K562 (cell line): ENCODE data around the gene PLAAT4. TPM values are rescaled to one million over a fixed set of nuclear protein-coding genes. Genes with fewer than 3 reads are reported as not detected.

Source experiments
- ATAC-seq: fragments of 200-7000 bp; cut with Tn5 transposase; 3 replicates; pipeline ENCODE4 v1.9.1; 2020; ENCODE audit warnings: moderate library complexity
- BruUV-seq: library from RNA; stranded (reverse); fragments of 400-500 nt; replicated peaks from 2 replicates; lab custom pipeline; 2021; lab: Mats Ljungman, UMichigan
- CTCF ChIA-PET: fragments of 300-600 bp; formaldehyde crosslinking; extraction: SDS; loops from one replicate; lab custom pipeline; 2021; ENCODE audit warnings: low intra/inter-chr PET ratio; lab: Yijun Ruan, JAX
- POLR2A ChIA-PET: fragments of 300-600, 350-650 bp; sonication (Branson Sonifier 250); formaldehyde crosslinking; extraction: SDS; loops from one replicate; lab custom pipeline; 2021; ENCODE audit warnings: antibody characterized with exemption, inconsistent platforms; lab: Yijun Ruan, JAX
- DNase-seq, 4 experiments: peaks; one replicate each; pipeline versions ENCODE4 v3.0.0 to v3.0.0-alpha.2; 2011 to 2018; ENCODE audit warnings: low spot score in 3 of 4, mixed read lengths in 3 of 4; ENCODE audit errors: extremely low read depth in 1 of 4
- FAIRE-seq: peaks from 2 replicates; lab custom pipeline; 2011; peaks lifted over from hg19 to GRCh38; lab: Jason Lieb, UNC
- H2AFZ ChIP-seq: 2 replicates; pipeline ENCODE4 v1.6.0; 2011; ENCODE audit warnings: low read depth, low read length, control low read depth, inconsistent platforms
- H3K27ac ChIP-seq: fragments of 200-600 bp; 3 replicates; pipeline ENCODE4 v1.8.0; 2011; ENCODE audit warnings: low read depth, mild to moderate bottlenecking, control low read depth, inconsistent platforms, low read length, moderate library complexity, mixed read lengths; ENCODE audit errors: extremely low read depth
- H3K27me3 ChIP-seq, 2 experiments: fragments of 300-600 bp in 1 of 2; 2 replicates in 1 of 2; 3 replicates in 1 of 2; pipeline versions ENCODE4 v1.6.0 to v1.8.0; 2011; ENCODE audit warnings: inconsistent platforms in 2 of 2, low read length in 2 of 2, mild to moderate bottlenecking in 1 of 2, mixed read lengths in 1 of 2, moderate library complexity in 1 of 2; ENCODE audit not compliant: control insufficient read depth in 2 of 2, insufficient read depth in 2 of 2
- H3K36me3 ChIP-seq: fragments of 300-600 bp; 3 replicates; pipeline ENCODE4 v1.8.0; 2011; ENCODE audit warnings: mild to moderate bottlenecking, low read length, inconsistent platforms; ENCODE audit not compliant: control insufficient read depth, insufficient read depth
- H3K4me1 ChIP-seq, 2 experiments: fragments of 200-600 bp in 1 of 2; replicated peaks in 1 of 2; 2 replicates in 1 of 2; 3 replicates in 1 of 2; pipeline versions ENCODE4 v1.5.1 to v1.8.0; 2011; ENCODE audit warnings: inconsistent platforms in 2 of 2, low read length in 2 of 2, mild to moderate bottlenecking in 1 of 2, mixed read lengths in 1 of 2, moderate library complexity in 1 of 2; ENCODE audit not compliant: control insufficient read depth in 2 of 2, insufficient read depth in 2 of 2
- H3K4me2 ChIP-seq: 2 replicates; pipeline ENCODE4 v1.6.1; 2011; ENCODE audit warnings: low read length, control low read depth, inconsistent platforms, mixed read lengths; ENCODE audit not compliant: insufficient read depth
- H3K4me3 ChIP-seq: fragments of 200-600 bp; sonication (generic), shearing (Covaris generic); 2 replicates; pipeline ENCODE4 v1.5.1; 2016; ENCODE audit warnings: control low read depth, inconsistent platforms
- H3K79me2 ChIP-seq: fragments of 200-600 bp; 3 replicates; pipeline ENCODE4 v1.8.0; 2011; ENCODE audit warnings: low read length, inconsistent platforms; ENCODE audit not compliant: control insufficient read depth, insufficient read depth
- H3K9ac ChIP-seq, 2 experiments: 2 replicates each; pipeline versions ENCODE4 v1.6.0 to v1.6.1; 2011; ENCODE audit warnings: low read depth in 2 of 2, low read length in 2 of 2, control low read depth in 1 of 2, inconsistent platforms in 1 of 2, mild to moderate bottlenecking in 1 of 2, mixed read lengths in 1 of 2; ENCODE audit not compliant: insufficient read depth in 1 of 2
- H3K9me1 ChIP-seq: one replicate; pipeline ENCODE4 v1.6.0; 2011; ENCODE audit warnings: inconsistent platforms, mild to moderate bottlenecking, low read length, moderate library complexity; ENCODE audit not compliant: control insufficient read depth, insufficient read depth
- H3K9me3 ChIP-seq: replicated peaks from 2 replicates; pipeline ENCODE4 v1.5.1; 2011; ENCODE audit warnings: low read depth, low read length, inconsistent platforms; ENCODE audit not compliant: control insufficient read depth, insufficient read depth
- H4K20me1 ChIP-seq: replicated peaks from 2 replicates; pipeline ENCODE4 v1.6.1; 2011; ENCODE audit warnings: low read length, inconsistent platforms, mixed read lengths; ENCODE audit not compliant: control insufficient read depth, insufficient read depth
- FOXO4 ChIP-seq: fragments of 450-650 bp; formaldehyde crosslinking; IDR thresholded peaks from 2 replicates; pipeline ENCODE4 v1.4.0; 2020; ENCODE audit warnings: mild to moderate bottlenecking, moderate library complexity
- FUS ChIP-seq: fragments of 200-400 bp; formaldehyde crosslinking; optimal IDR thresholded peaks from 2 replicates; pipeline ENCODE3; 2017; ENCODE audit warnings: low read depth, low read length
- KDM1A ChIP-seq, 2 experiments: fragments of 450-650 bp; IDR thresholded peaks; 2 replicates each; pipeline ENCODE4 v1.6.1; 2016; ENCODE audit warnings: mild to moderate bottlenecking in 2 of 2
- LARP7 ChIP-seq: fragments of 450-650 bp; IDR thresholded peaks from 2 replicates; pipeline ENCODE4 v1.6.1; 2016
- MCM5 ChIP-seq: fragments of 450-650 bp; IDR thresholded peaks from 2 replicates; pipeline ENCODE4 v1.6.1; 2016; ENCODE audit warnings: low read depth
- NCOA4 ChIP-seq: fragments of 450-650 bp; IDR thresholded peaks from 2 replicates; pipeline ENCODE4 v1.6.1; 2018; ENCODE audit warnings: mild to moderate bottlenecking; ENCODE audit not compliant: partially characterized antibody
- NFYB ChIP-seq: IDR thresholded peaks from 2 replicates; pipeline ENCODE4 v1.6.1; 2011; ENCODE audit warnings: mild to moderate bottlenecking, moderate library complexity; ENCODE audit not compliant: insufficient read length; ENCODE audit errors: extremely low read depth
- RB1 ChIP-seq: fragments of 450-650 bp; IDR thresholded peaks from 2 replicates; pipeline ENCODE4 v1.6.1; 2017; ENCODE audit warnings: low read depth, mild to moderate bottlenecking
- RBM34 ChIP-seq: fragments of 200-400 bp; formaldehyde crosslinking; IDR thresholded peaks from 2 replicates; pipeline ENCODE4 v1.6.1; 2018; ENCODE audit warnings: low read length, borderline replicate concordance; ENCODE audit not compliant: insufficient read depth
- SMAD2 ChIP-seq: fragments of 150-350 bp; IDR thresholded peaks from 2 replicates; pipeline ENCODE4 v1.6.1; 2014; ENCODE audit warnings: low read depth, mild to moderate bottlenecking, low read length
- ZNF347 ChIP-seq: fragments of 450-650 bp; formaldehyde crosslinking; IDR thresholded peaks from 2 replicates; pipeline ENCODE4 v1.4.0; 2020; ENCODE audit warnings: low read depth, mild to moderate bottlenecking, moderate library complexity
- ZNF699 ChIP-seq: fragments of 250-450 bp; sonication (Bioruptor Pico); IDR thresholded peaks from 2 replicates; pipeline ENCODE4 v1.8.0; 2021; ENCODE audit warnings: mild to moderate bottlenecking, moderate library complexity; ENCODE audit not compliant: insufficient replicate concordance
- WGBS: fragments of 100-300 bp; shearing (Covaris generic); methylation state at CpG from one replicate; pipeline ENCODE4 v1.1.6; 2016; ENCODE audit warnings: low coverage, mixed read lengths; ENCODE audit not compliant: insufficient coverage; ENCODE audit errors: missing lambda C conversion rate; 5-methylcytosine and 5-hydroxymethylcytosine counted together
- in situ Hi-C: fragments of 300-500 bp; cut with MboI; formaldehyde crosslinking; loops from 4 replicates; pipeline ENCODE4 v1.15.0; 2018; ENCODE audit warnings: inconsistent platforms, mixed read lengths
- intact Hi-C: fragments of 100-400 bp; cut with micrococcal nuclease; formaldehyde crosslinking; loops from 2 replicates; pipeline ENCODE4 v1.14.2; 2022
- polyA plus RNA-seq, 8 experiments: library from polyadenylated mRNA; depleted of rRNA in 4 of 8; stranded (reverse) in 5 of 8; unstranded in 3 of 8; fragments of >200 nt; fragmentation: Nextera tagmentation in 2 of 8; fragmentation: Illumina TruSeq in 1 of 8; extraction: Ambion mirVana in 2 of 8; extraction: Trizol in 1 of 8; gene quantifications; 2 replicates each; pipeline versions ENCODE4 v1.2.1 to v1.2.3, GENCODE V29; 2011 to 2014; ENCODE audit warnings: inconsistent platforms in 1 of 8, missing spikeins in 1 of 8
- total RNA-seq, 7 experiments: library from RNA; depleted of rRNA in 6 of 7; stranded (reverse); fragments of >200 nt in 6 of 7; fragmentation: Illumina TruSeq in 2 of 7; extraction: Trizol in 2 of 7; gene quantifications; 2 replicates each; pipeline versions ENCODE4 v1.2.1 to v1.2.3, GENCODE V29; 2011 to 2021; ENCODE audit warnings: low replicate concordance in 1 of 7

The PLAAT4 gene
- total and polyA plus RNA-seq, 9 of the 15 experiments (the other 6 are each of a cell fraction or from before 2014, with no cell fraction given) = 0.54 to 3.0 (median 1.3) TPM; not detected in 1

DNA sequence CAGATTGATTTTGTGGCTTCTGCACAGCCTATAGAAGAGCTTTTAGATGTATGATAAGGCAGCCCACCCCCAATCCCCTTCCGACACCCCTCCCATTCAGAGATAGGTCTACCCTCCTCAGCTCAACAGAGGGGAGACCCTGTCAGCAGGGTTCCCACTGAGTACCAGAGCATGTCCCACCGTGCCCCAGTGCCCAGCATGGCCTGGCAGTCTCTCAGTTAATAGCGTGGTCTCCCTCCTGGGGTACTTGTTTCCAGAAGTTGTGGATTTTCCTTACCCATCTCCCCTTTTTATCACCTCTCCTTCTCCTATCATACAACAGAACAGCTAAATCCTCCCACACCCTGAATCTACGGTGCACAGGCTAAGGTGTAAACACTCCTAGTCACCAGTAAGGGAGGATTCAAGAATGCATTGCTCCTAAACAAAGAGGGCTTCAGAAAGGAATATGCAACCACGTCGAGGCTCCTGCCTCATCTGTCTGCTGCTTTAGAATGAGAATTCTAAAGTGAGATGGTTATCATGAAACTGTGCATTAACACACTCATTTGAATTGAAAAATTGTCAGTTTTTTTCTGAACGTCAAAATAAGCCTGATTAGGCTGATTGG lies 19.9 kb downstream of the PLAAT4 start:
- Histone ChIP-seq H3K79me2 (no peaks in the 10 kb centered on the region), H3K27me3 (no peaks in the 10 kb centered on the region), H2AFZ (peak overlapping the region; percentile 58), H3K9ac (peak overlapping the region; percentile 9 to 36; a peak in 1 of 4 replicates), H3K4me3 (no peak overlapping the region), H3K27ac (no peak overlapping the region), H3K9me1 (no peaks in the 10 kb centered on the region), H3K9me3 (no peaks in the 10 kb centered on the region), H4K20me1 (no peaks in the 10 kb centered on the region), H3K36me3 (no peaks in the 10 kb centered on the region), H3K4me1 (peaks cover 0 to 17% of the 10 kb centered on the region in 2 experiments; a peak in 4 of 5 replicates), H3K4me2 (no peak overlapping the region; the same call in 1 of the 2 replicates)
- TF ChIP-seq MCM5 (no peak), NCOA4 (no peak), KDM1A (IDR thresholded peaks at IDR 0.05) (no peak), NFYB (no peak)
- FAIRE-seq = no peak
- WGBS = 9% methylated on average over 7 of the region's 7 CpGs
- ChIA-PET CTCF (no interaction called here), POLR2A (interaction anchor here (0.5 to 1.3 kb wide), 5 partner anchors 11 to 784 kb away, joined by 3 to 4 read pairs (median 3); no protein-coding TSS in a partner anchor)
- BruUV-seq = no TSS peak
- in situ Hi-C loops (no loop called here), intact Hi-C loops (no loop called here)
- ATAC-seq = peak; percentile 49; the same call in 2 of the 3 replicates
- no peak for DNase-seq

- H2AFZ ChIP-seq = 0 out of 2 replicates have a peak overlapping the region, but pooled peaks have one; percentile 1
- H3K4me2 ChIP-seq = no peak overlapping the region
- no peak overlapping the region for H3K4me3 ChIP-seq
- H3K9me3 ChIP-seq = no peaks in the 10 kb centered on the region
- H3K9me1 ChIP-seq = no peaks in the 10 kb centered on the region
- WGBS = 53% methylated on average over 7 of the region's 7 CpGs
- H4K20me1 ChIP-seq = no peaks in the 10 kb centered on the region
- FAIRE-seq (no peak), DNase-seq (no peak), ATAC-seq (no peak)
- H3K4me1 ChIP-seq = peaks cover 0 to 17% of the 10 kb centered on the region in 2 experiments; a peak in 4 of 5 replicates
- no peaks in the 10 kb centered on the region for H3K36me3 ChIP-seq
- no peak overlapping the region for H3K27ac ChIP-seq
- in situ Hi-C loops (no loop called here), intact Hi-C loops (no loop called here)
- ChIA-PET POLR2A (no interaction called here), CTCF (no interaction called here)
- no peaks in the 10 kb centered on the region for H3K79me2 ChIP-seq
- no peak overlapping the region for H3K9ac ChIP-seq
- no TSS peak for BruUV-seq
- H3K27me3 ChIP-seq = no peaks in the 10 kb centered on the region
- TF ChIP-seq FOXO4 (CRISPR knock-in tag) = no peak
- no peak for TF ChIP-seq LARP7
- no peak for TF ChIP-seq FUS
- TF ChIP-seq RB1 = no peak
- no peak for TF ChIP-seq RBM34
- no peak for TF ChIP-seq ZNF699 (CRISPR knock-in tag)
- no peak for TF ChIP-seq ZNF347 (CRISPR knock-in tag)
- no peak for TF ChIP-seq SMAD2
Observed at GRCh38 chr11:63557570-63557969, 21.0 kb downstream of the PLAAT4 start.
